EH (cell line): ENCODE results near the gene CTNNA1.

ENCODE experiments used
- DNase-seq: peaks from one replicate; pipeline ENCODE4 v3.0.0-alpha.2; 2015; ENCODE audit warnings: low read depth

Gene CTNNA1

GRCh38 chr5:138850865-138851435, 97.7 kb downstream of the CTNNA1 start:
- no peak for DNase-seq

- DNase-seq = no peak
Measured at GRCh38 chr5:138853132-138853531, 99.9 kb downstream of the CTNNA1 start.

- DNase-seq = no peak
Measured at GRCh38 chr5:138867011-138867410, 113.8 kb downstream of the CTNNA1 start.

GRCh38 chr5:138869038-138869437, 115.8 kb downstream of the CTNNA1 start:
- DNase-seq = no peak

- DNase-seq = no peak
Measured at GRCh38 chr5:138869763-138870500, 116.7 kb downstream of the CTNNA1 start.

- DNase-seq = no peak
Measured at GRCh38 chr5:138870611-138871010, 117.4 kb downstream of the CTNNA1 start.

GRCh38 chr5:138872841-138873465, 119.7 kb downstream of the CTNNA1 start:
- no peak for DNase-seq

- no peak for DNase-seq
Measured at GRCh38 chr5:138873466-138874221, 120.4 kb downstream of the CTNNA1 start.

GRCh38 chr5:138874241-138874640, 121.0 kb downstream of the CTNNA1 start:
- DNase-seq = peak; percentile 37

- peak; percentile 88 for DNase-seq
Measured at GRCh38 chr5:138874771-138875551, 121.7 kb downstream of the CTNNA1 start, which contains the start of gene LRRTM2. TSS of gene LRRTM2 (minus strand) at chr5:138875335. CDS start at chr5:138874911, 424 bp downstream.

GRCh38 chr5:138875552-138875875, 122.3 kb downstream of the CTNNA1 start:
- no peak for DNase-seq

GRCh38 chr5:138875946-138876345, 122.7 kb downstream of the CTNNA1 start:
- DNase-seq = no peak

GRCh38 chr5:138876811-138877210, 123.6 kb downstream of the CTNNA1 start:
- no peak for DNase-seq

- no peak for DNase-seq
Measured at GRCh38 chr5:138878437-138879235, 125.4 kb downstream of the CTNNA1 start.

GRCh38 chr5:138883211-138883610, 130.0 kb downstream of the CTNNA1 start:
- DNase-seq = no peak

- DNase-seq = no peak
Measured at GRCh38 chr5:138884094-138884493, 130.9 kb downstream of the CTNNA1 start.

- no peak for DNase-seq
Measured at GRCh38 chr5:138884554-138884953, 131.3 kb downstream of the CTNNA1 start.

- DNase-seq = no peak
Measured at GRCh38 chr5:138889994-138890393, 136.8 kb downstream of the CTNNA1 start.

- peak; percentile 47 for DNase-seq
Measured at GRCh38 chr5:138890644-138891043, 137.4 kb downstream of the CTNNA1 start.

- DNase-seq = no peak
Measured at GRCh38 chr5:138895918-138896317, 142.7 kb downstream of the CTNNA1 start.

GRCh38 chr5:138898299-138898698, 145.1 kb downstream of the CTNNA1 start:
- DNase-seq = no peak
